Measurements from ENCODE around the gene UBE2Q2. TPM values are rescaled to one million over a fixed set of nuclear protein-coding genes. Genes with fewer than 3 reads are reported as not detected.
"Not testable (repeated sequence)": the region's sequence is repeated elsewhere in the genome, so short reads cannot be mapped to it uniquely, and the experiment has no call there.

Gene UBE2Q2
- total RNA-seq, 1 donor from 2014 or later, result 40.9 TPM

GRCh38 chr15:75841626-75842025 lies 1.6 kb upstream of the UBE2Q2 start:
- no peak overlapping the region for H3K27ac Mint-ChIP-seq
- no peak for DNase-seq (ENCODE audit: low spot score, unreplicated experiment)
- peaks cover 20% of the 10 kb centered on the region for H3K4me1 Mint-ChIP-seq (ENCODE audit: low read depth)
- H3K4me3 Mint-ChIP-seq (ENCODE audit: low read depth), result peak overlapping the region; percentile 22
- H3K9me3 Mint-ChIP-seq (ENCODE audit: low read depth), result no peaks in the 10 kb centered on the region
- no peak for TF ChIP-seq CTCF (IDR thresholded peaks at IDR 0.05; ENCODE audit: unreplicated experiment)
- peaks cover 19% of the 10 kb centered on the region for H3K27me3 Mint-ChIP-seq
- peaks cover 3% of the 10 kb centered on the region for H3K36me3 Mint-ChIP-seq (ENCODE audit: insufficient read depth)

GRCh38 chr15:75843678-75844581 lies 683 bp downstream of the UBE2Q2 start:
- H3K4me1 Mint-ChIP-seq (ENCODE audit: low read depth), result peaks cover 39% of the 10 kb centered on the region
- TF ChIP-seq CTCF (IDR thresholded peaks at IDR 0.05; ENCODE audit: unreplicated experiment), result no peak
- H3K4me3 Mint-ChIP-seq (ENCODE audit: low read depth), result peak overlapping the region; percentile 86
- H3K27me3 Mint-ChIP-seq, result peaks cover 19% of the 10 kb centered on the region
- H3K27ac Mint-ChIP-seq, result peak overlapping the region; percentile 96
- no peaks in the 10 kb centered on the region for H3K9me3 Mint-ChIP-seq (ENCODE audit: low read depth)
- H3K36me3 Mint-ChIP-seq (ENCODE audit: insufficient read depth), result peaks cover 3% of the 10 kb centered on the region
- peak; percentile 41 for DNase-seq (ENCODE audit: low spot score, unreplicated experiment)

- H3K27me3 Mint-ChIP-seq, result peaks cover 19% of the 10 kb centered on the region
- H3K9me3 Mint-ChIP-seq (ENCODE audit: low read depth), result no peaks in the 10 kb centered on the region
- DNase-seq (ENCODE audit: low spot score, unreplicated experiment), result no peak
- H3K4me3 Mint-ChIP-seq (ENCODE audit: low read depth), result peak overlapping the region; percentile 86
- peaks cover 3% of the 10 kb centered on the region for H3K36me3 Mint-ChIP-seq (ENCODE audit: insufficient read depth)
- no peak for TF ChIP-seq CTCF (IDR thresholded peaks at IDR 0.05; ENCODE audit: unreplicated experiment)
- peak overlapping the region; percentile 96 for H3K27ac Mint-ChIP-seq
- peaks cover 40% of the 10 kb centered on the region for H3K4me1 Mint-ChIP-seq (ENCODE audit: low read depth)
Measured at GRCh38 chr15:75844629-75845335, 1.5 kb downstream of the UBE2Q2 start.

- Mint-ChIP-seq H3K36me3 (ENCODE audit: insufficient read depth) (peaks cover 3% of the 10 kb centered on the region), H3K27ac (no peak overlapping the region), H3K4me3 (ENCODE audit: low read depth) (no peak overlapping the region), H3K9me3 (ENCODE audit: low read depth) (no peaks in the 10 kb centered on the region), H3K27me3 (no peaks in the 10 kb centered on the region), H3K4me1 (ENCODE audit: low read depth) (peaks cover 46% of the 10 kb centered on the region)
- no peak for TF ChIP-seq CTCF (IDR thresholded peaks at IDR 0.05; ENCODE audit: unreplicated experiment)
- DNase-seq (ENCODE audit: low spot score, unreplicated experiment), result no peak
Measured at GRCh38 chr15:75849167-75849566, 5.9 kb downstream of the UBE2Q2 start.

- Mint-ChIP-seq H3K27ac (no peak overlapping the region), H3K4me1 (ENCODE audit: low read depth) (peaks cover 31% of the 10 kb centered on the region), H3K36me3 (ENCODE audit: insufficient read depth) (peaks cover 1% of the 10 kb centered on the region), H3K27me3 (no peaks in the 10 kb centered on the region), H3K9me3 (ENCODE audit: low read depth) (no peaks in the 10 kb centered on the region), H3K4me3 (ENCODE audit: low read depth) (no peak overlapping the region)
- TF ChIP-seq CTCF (IDR thresholded peaks at IDR 0.05; ENCODE audit: unreplicated experiment), result no peak
- DNase-seq (ENCODE audit: low spot score, unreplicated experiment), result no peak
Measured at GRCh38 chr15:75850708-75851107, 7.5 kb downstream of the UBE2Q2 start.

GRCh38 chr15:75851566-75851965 lies 8.3 kb downstream of the UBE2Q2 start:
- peaks cover 27% of the 10 kb centered on the region for H3K4me1 Mint-ChIP-seq (ENCODE audit: low read depth)
- not testable (repeated sequence) for H3K9me3 Mint-ChIP-seq (ENCODE audit: low read depth); H3K27ac Mint-ChIP-seq; H3K27me3 Mint-ChIP-seq; H3K36me3 Mint-ChIP-seq (ENCODE audit: insufficient read depth); DNase-seq (ENCODE audit: low spot score, unreplicated experiment); H3K4me3 Mint-ChIP-seq (ENCODE audit: low read depth)
